SH-SY5Y (cell line): Measurements from ENCODE around the gene SUMO2.

Experiments used
- GATA2 ChIP-seq: IDR thresholded peaks from 2 replicates; pipeline ENCODE4 v1.6.1; 2011; ENCODE audit warnings: mild to moderate bottlenecking, low read depth, low read length
- GATA3 ChIP-seq: IDR thresholded peaks from 2 replicates; pipeline ENCODE4 v1.6.1; 2011; ENCODE audit warnings: low read depth, mild to moderate bottlenecking, low read length, moderate library complexity

GRCh38 chr17:75205793-75206163 is 23.0 kb upstream of the SUMO2 start:
- no peak for TF ChIP-seq GATA3
- TF ChIP-seq GATA2: no peak
